Measurements from ENCODE around the gene SEMA5A. TPM values are rescaled to one million over a fixed set of nuclear protein-coding genes. Genes with fewer than 3 reads are reported as not detected.

Gene SEMA5A
- total and polyA plus RNA-seq, 2 donors (not counting 1 experiment from before 2014, with no cell fraction given), result not detected

DNA sequence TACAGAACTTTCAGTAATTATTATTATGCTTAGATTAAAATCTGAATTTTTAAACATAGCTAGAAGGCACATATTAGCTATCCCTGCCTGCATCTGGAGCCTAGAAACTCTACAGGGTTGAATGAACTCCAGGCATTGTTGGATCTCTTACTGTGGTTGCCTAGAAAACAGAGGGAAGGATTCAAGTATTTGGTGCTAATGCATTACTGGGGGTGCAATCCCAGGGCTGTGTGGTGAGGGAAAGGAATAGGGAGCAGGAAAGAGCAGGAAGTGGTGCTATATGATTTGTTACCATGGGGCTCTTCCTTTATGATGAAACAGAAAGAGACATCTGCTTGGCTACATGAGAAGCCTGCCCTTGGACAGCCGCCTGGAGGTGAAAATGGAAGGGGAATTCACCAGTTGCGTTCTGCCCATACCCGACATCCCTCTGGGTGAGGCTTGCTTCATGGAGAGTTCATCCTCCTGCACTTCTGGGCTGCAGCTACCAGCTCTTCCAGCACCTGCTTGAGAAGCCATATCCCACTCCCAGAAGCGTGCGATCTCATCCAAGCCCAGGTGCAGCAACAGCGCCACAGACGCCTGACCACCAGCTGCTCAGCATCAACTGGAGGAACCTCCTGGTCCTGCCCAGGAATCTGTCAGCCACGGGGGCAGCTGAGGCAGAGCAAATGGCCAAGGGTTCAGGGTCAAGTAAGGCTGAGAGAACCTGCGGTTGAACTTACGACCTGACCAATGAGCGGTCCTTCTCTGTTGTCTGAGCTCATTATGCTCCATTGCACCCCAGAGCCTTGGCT is 362.8 kb downstream of the SEMA5A start:
- POLR2A ChIA-PET, result no interaction called here

DNA sequence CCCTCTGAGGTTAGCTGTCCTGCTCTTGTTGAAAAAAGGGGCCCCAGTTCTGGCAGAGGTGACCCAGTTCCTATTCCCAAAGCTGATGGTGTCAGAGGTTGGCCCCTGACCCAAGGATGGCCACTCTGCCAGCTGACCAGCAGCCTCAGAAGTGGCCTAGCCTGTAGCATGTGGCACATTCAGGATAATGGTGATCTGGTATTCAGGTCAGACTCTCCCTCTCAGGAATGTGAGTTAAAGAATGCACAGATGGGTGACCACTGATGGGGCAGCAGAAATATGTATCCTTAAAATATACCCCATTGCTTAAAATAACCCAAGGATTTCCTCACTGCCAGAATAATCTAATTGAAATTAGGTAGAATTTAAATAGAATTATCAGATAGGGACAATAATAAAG is 369.2 kb downstream of the SEMA5A start:
- Histone ChIP-seq H3K36me3 (replicated peaks in 1 of 2; ENCODE audit: control extremely low read depth in 1 of 2, control insufficient read depth in 1 of 2, extremely low read depth in 1 of 2, insufficient read depth in 2 of 2, low read length in 1 of 2) (no peaks in the 10 kb centered on the region), H3K27ac (ENCODE audit: low read length in 2 of 2) (no peak overlapping the region), H3K27me3 (replicated peaks in 1 of 4; ENCODE audit: control extremely low read depth in 1 of 4, control insufficient read depth in 3 of 4, insufficient read depth in 4 of 4, low read length in 3 of 4) (no peaks in the 10 kb centered on the region), H3K4me2 (replicated peaks; ENCODE audit: low read depth, low read length, poor library complexity, severe bottlenecking) (no peak overlapping the region), H3K9ac (ENCODE audit: low read length) (no peak overlapping the region), H3K9me3 (ENCODE audit: control extremely low read depth in 1 of 3, control insufficient read depth in 2 of 3, insufficient read depth in 1 of 3, low read length in 2 of 3) (peaks cover 0 to 6% (median 0%) of the 10 kb centered on the region in 3 donors), H4K20me1 (ENCODE audit: control insufficient read depth, insufficient read depth, low read length, poor library complexity, severe bottlenecking) (no peaks in the 10 kb centered on the region), H2AFZ (ENCODE audit: insufficient read depth, low read depth, low read length, poor library complexity, severe bottlenecking) (no peak overlapping the region), H3K4me1 (ENCODE audit: control insufficient read depth in 2 of 2, insufficient read depth in 2 of 2, low read length in 2 of 2) (no peaks in the 10 kb centered on the region), H3K79me2 (ENCODE audit: control insufficient read depth, insufficient read depth, low read length) (no peaks in the 10 kb centered on the region), H3K4me3 (ENCODE audit: control extremely low read depth in 1 of 5, extremely low read depth in 1 of 5, insufficient read depth in 1 of 5, low read depth in 2 of 5, low read length in 4 of 5) (no peak overlapping the region)
- ChIA-PET CTCF (no interaction called here), POLR2A (no interaction called here)
- ATAC-seq (ENCODE audit: low read depth), result no peak
- no peaks in the 10 kb centered on the region for H3K9me3 Mint-ChIP-seq (ENCODE audit: insufficient read depth)
- intact Hi-C loops (cut with micrococcal nuclease), result no loop called here
- DNase-seq, result no peak
- no peaks in the 10 kb centered on the region for H3K27me3 Mint-ChIP-seq
- H3K4me3 Mint-ChIP-seq, result no peak overlapping the region
- TF ChIP-seq, protein P1, sequence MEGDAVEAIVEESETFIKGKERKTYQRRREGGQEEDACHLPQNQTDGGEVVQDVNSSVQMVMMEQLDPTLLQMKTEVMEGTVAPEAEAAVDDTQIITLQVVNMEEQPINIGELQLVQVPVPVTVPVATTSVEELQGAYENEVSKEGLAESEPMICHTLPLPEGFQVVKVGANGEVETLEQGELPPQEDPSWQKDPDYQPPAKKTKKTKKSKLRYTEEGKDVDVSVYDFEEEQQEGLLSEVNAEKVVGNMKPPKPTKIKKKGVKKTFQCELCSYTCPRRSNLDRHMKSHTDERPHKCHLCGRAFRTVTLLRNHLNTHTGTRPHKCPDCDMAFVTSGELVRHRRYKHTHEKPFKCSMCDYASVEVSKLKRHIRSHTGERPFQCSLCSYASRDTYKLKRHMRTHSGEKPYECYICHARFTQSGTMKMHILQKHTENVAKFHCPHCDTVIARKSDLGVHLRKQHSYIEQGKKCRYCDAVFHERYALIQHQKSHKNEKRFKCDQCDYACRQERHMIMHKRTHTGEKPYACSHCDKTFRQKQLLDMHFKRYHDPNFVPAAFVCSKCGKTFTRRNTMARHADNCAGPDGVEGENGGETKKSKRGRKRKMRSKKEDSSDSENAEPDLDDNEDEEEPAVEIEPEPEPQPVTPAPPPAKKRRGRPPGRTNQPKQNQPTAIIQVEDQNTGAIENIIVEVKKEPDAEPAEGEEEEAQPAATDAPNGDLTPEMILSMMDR (IDR thresholded peaks at IDR 0.05), result no peak
- no peak for TF ChIP-seq EZH2 (IDR thresholded peaks at IDR 0.05; ENCODE audit: borderline replicate concordance, insufficient read depth, low read depth, low read length, poor library complexity, severe bottlenecking)
- H3K27ac Mint-ChIP-seq, result no peak overlapping the region
- H3K4me1 Mint-ChIP-seq, result no peaks in the 10 kb centered on the region

More for the DNA sequence above, 362.8 kb downstream of the SEMA5A start:
- no peak overlapping the region for H3K4me3 Mint-ChIP-seq
- WGBS (ENCODE audit: insufficient coverage), result 92% methylated on average over 11 of the region's 11 CpGs
- no peaks in the 10 kb centered on the region for H3K9me3 Mint-ChIP-seq (ENCODE audit: insufficient read depth)
- Histone ChIP-seq H4K20me1 (ENCODE audit: control insufficient read depth, insufficient read depth, low read length, poor library complexity, severe bottlenecking) (no peaks in the 10 kb centered on the region), H3K4me1 (ENCODE audit: control insufficient read depth in 2 of 2, insufficient read depth in 2 of 2, low read length in 2 of 2) (no peaks in the 10 kb centered on the region), H3K27ac (ENCODE audit: low read length in 2 of 2) (no peak overlapping the region), H3K27me3 (replicated peaks in 1 of 4; ENCODE audit: control extremely low read depth in 1 of 4, control insufficient read depth in 3 of 4, insufficient read depth in 4 of 4, low read length in 3 of 4) (no peaks in the 10 kb centered on the region), H3K9ac (ENCODE audit: low read length) (no peak overlapping the region), H3K79me2 (ENCODE audit: control insufficient read depth, insufficient read depth, low read length) (no peaks in the 10 kb centered on the region), H2AFZ (ENCODE audit: insufficient read depth, low read depth, low read length, poor library complexity, severe bottlenecking) (no peak overlapping the region), H3K4me2 (replicated peaks; ENCODE audit: low read depth, low read length, poor library complexity, severe bottlenecking) (no peak overlapping the region), H3K4me3 (ENCODE audit: control extremely low read depth in 1 of 5, extremely low read depth in 1 of 5, insufficient read depth in 1 of 5, low read depth in 2 of 5, low read length in 4 of 5) (no peak overlapping the region), H3K36me3 (replicated peaks in 1 of 2; ENCODE audit: control extremely low read depth in 1 of 2, control insufficient read depth in 1 of 2, extremely low read depth in 1 of 2, insufficient read depth in 2 of 2, low read length in 1 of 2) (no peaks in the 10 kb centered on the region), H3K9me3 (ENCODE audit: control extremely low read depth in 1 of 3, control insufficient read depth in 2 of 3, insufficient read depth in 1 of 3, low read length in 2 of 3) (peaks cover 0 to 2% (median 0%) of the 10 kb centered on the region in 3 donors)
- intact Hi-C loops (cut with micrococcal nuclease), result no loop called here
- no peak for DNase-seq
- no peaks in the 10 kb centered on the region for H3K4me1 Mint-ChIP-seq
- H3K27ac Mint-ChIP-seq, result no peak overlapping the region
- H3K27me3 Mint-ChIP-seq, result peaks cover 4% of the 10 kb centered on the region
- ATAC-seq (ENCODE audit: low read depth), result no peak
- CTCF ChIA-PET, result no interaction called here
- TF ChIP-seq, protein P1 (IDR thresholded peaks at IDR 0.05), result no peak
- no peak for TF ChIP-seq EZH2 (IDR thresholded peaks at IDR 0.05; ENCODE audit: borderline replicate concordance, insufficient read depth, low read depth, low read length, poor library complexity, severe bottlenecking)

Measured in B cell (primary cell).